ENCODE results near the gene ZFP36L2. TPM values are rescaled to one million over a fixed set of nuclear protein-coding genes. Genes with fewer than 3 reads are reported as not detected.
A peak's percentile ranks its signal among the peaks of the same experiment; 100 is the strongest.

ZFP36L2 gene
- total RNA-seq, 2 experiments from 2014 or later: 207 to 218 TPM

- peaks cover 46% of the 10 kb centered on the region for H3K36me3 Mint-ChIP-seq
- H3K4me1 Mint-ChIP-seq: peaks cover 40% of the 10 kb centered on the region
- ATAC-seq (ENCODE audit: low read depth): no peak
These were observed 1.8 kb downstream of the ZFP36L2 start for GRCh38 chr2:43224571-43225092.

GRCh38 chr2:43224131-43224570 is 2.3 kb downstream of the ZFP36L2 start:
- Mint-ChIP-seq H3K9me3 (no peaks in the 10 kb centered on the region), H3K4me1 (peaks cover 39% of the 10 kb centered on the region), H3K4me3 (peak overlapping the region; percentile 98), H3K27ac (peak overlapping the region; percentile 100), H3K36me3 (peaks cover 45% of the 10 kb centered on the region), H3K27me3 (no peaks in the 10 kb centered on the region)
- DNase-seq: no peak
- ATAC-seq (ENCODE audit: low read depth): no peak
- POLR2A ChIA-PET: interaction anchor here (0.7 to 17.2 kb wide), 7 partner anchors 21 to 90 kb away, joined by 3 to 1375 read pairs (median 34); no protein-coding TSS in a partner anchor

More at GRCh38 chr2:43224571-43225092, 1.8 kb downstream of the ZFP36L2 start:
- Mint-ChIP-seq H3K9me3 (no peaks in the 10 kb centered on the region), H3K27me3 (no peaks in the 10 kb centered on the region), H3K27ac (peak overlapping the region; percentile 89), H3K4me3 (peak overlapping the region; percentile 98)
- DNase-seq: peak; percentile 81
- POLR2A ChIA-PET: interaction anchor here (0.5 to 17.2 kb wide), 13 partner anchors 7 to 1119 kb away, joined by 3 to 1375 read pairs (median 4); no protein-coding TSS in a partner anchor

GRCh38 chr2:43223521-43224001 is 2.8 kb downstream of the ZFP36L2 start:
- no peaks in the 10 kb centered on the region for H3K9me3 Mint-ChIP-seq
- DNase-seq: no peak
- peaks cover 37% of the 10 kb centered on the region for H3K4me1 Mint-ChIP-seq
- H3K27me3 Mint-ChIP-seq: no peaks in the 10 kb centered on the region
- H3K27ac Mint-ChIP-seq: peak overlapping the region; percentile 100
- POLR2A ChIA-PET: interaction anchor here (0.6 to 17.2 kb wide), 7 partner anchors 20 to 90 kb away, joined by 3 to 1375 read pairs (median 34); no protein-coding TSS in a partner anchor
- peaks cover 45% of the 10 kb centered on the region for H3K36me3 Mint-ChIP-seq
- peak overlapping the region; percentile 98 for H3K4me3 Mint-ChIP-seq
- no peak for ATAC-seq (ENCODE audit: low read depth)

- H3K27ac Mint-ChIP-seq: peak overlapping the region; percentile 99
- peak overlapping the region; percentile 95 for H3K4me3 Mint-ChIP-seq
- peaks cover 33% of the 10 kb centered on the region for H3K4me1 Mint-ChIP-seq
- POLR2A ChIA-PET: interaction anchor here (4.3 to 17.2 kb wide), 6 partner anchors 20 to 89 kb away, joined by 33 to 1375 read pairs (median 146); no protein-coding TSS in a partner anchor
- DNase-seq (no peak), ATAC-seq (ENCODE audit: low read depth) (no peak)
- no peaks in the 10 kb centered on the region for H3K27me3 Mint-ChIP-seq
- H3K9me3 Mint-ChIP-seq: no peaks in the 10 kb centered on the region
- peaks cover 45% of the 10 kb centered on the region for H3K36me3 Mint-ChIP-seq
These were observed 3.7 kb downstream of the ZFP36L2 start for GRCh38 chr2:43222475-43223309.

GRCh38 chr2:43221763-43222474 is 4.5 kb downstream of the ZFP36L2 start:
- peak overlapping the region; percentile 95 for H3K4me3 Mint-ChIP-seq
- peaks cover 36% of the 10 kb centered on the region for H3K4me1 Mint-ChIP-seq
- DNase-seq (peak; percentile 76), ATAC-seq (ENCODE audit: low read depth) (no peak)
- no peaks in the 10 kb centered on the region for H3K27me3 Mint-ChIP-seq
- POLR2A ChIA-PET: interaction anchor here (0.9 to 17.2 kb wide), 8 partner anchors 6 to 88 kb away, joined by 4 to 1375 read pairs (median 60); partner anchors contain the start of gene ZFP36L2
- no peaks in the 10 kb centered on the region for H3K9me3 Mint-ChIP-seq
- H3K27ac Mint-ChIP-seq: peak overlapping the region; percentile 99
- peaks cover 47% of the 10 kb centered on the region for H3K36me3 Mint-ChIP-seq

- Mint-ChIP-seq H3K9me3 (no peaks in the 10 kb centered on the region), H3K36me3 (peaks cover 47% of the 10 kb centered on the region), H3K27ac (peak overlapping the region; percentile 99), H3K27me3 (no peaks in the 10 kb centered on the region), H3K4me3 (peak overlapping the region; percentile 95), H3K4me1 (peaks cover 36% of the 10 kb centered on the region)
- no peak for ATAC-seq (ENCODE audit: low read depth)
- DNase-seq: peak; percentile 57
- POLR2A ChIA-PET: interaction anchor here (0.9 to 17.2 kb wide), 8 partner anchors 7 to 88 kb away, joined by 4 to 1375 read pairs (median 60); partner anchors contain the start of gene ZFP36L2
These were observed 5.2 kb downstream of the ZFP36L2 start for GRCh38 chr2:43221124-43221762.

GRCh38 chr2:43220760-43221123 is 5.7 kb downstream of the ZFP36L2 start:
- no peaks in the 10 kb centered on the region for H3K27me3 Mint-ChIP-seq
- peak overlapping the region; percentile 95 for H3K4me3 Mint-ChIP-seq
- H3K9me3 Mint-ChIP-seq: no peaks in the 10 kb centered on the region
- no peak for DNase-seq
- peaks cover 47% of the 10 kb centered on the region for H3K36me3 Mint-ChIP-seq
- ATAC-seq (ENCODE audit: low read depth): no peak
- H3K4me1 Mint-ChIP-seq: peaks cover 36% of the 10 kb centered on the region
- H3K27ac Mint-ChIP-seq: peak overlapping the region; percentile 99
- POLR2A ChIA-PET: interaction anchor here (1.0 to 17.2 kb wide), 8 partner anchors 7 to 246 kb away, joined by 3 to 1375 read pairs (median 60); partner anchors contain the start of gene ZFP36L2

- POLR2A ChIA-PET: interaction anchor here (0.6 to 17.2 kb wide), 10 partner anchors 8 to 245 kb away, joined by 3 to 1375 read pairs (median 44); partner anchors contain the start of gene ZFP36L2
- Mint-ChIP-seq H3K36me3 (peaks cover 43% of the 10 kb centered on the region), H3K9me3 (no peaks in the 10 kb centered on the region), H3K27me3 (no peaks in the 10 kb centered on the region), H3K4me3 (peak overlapping the region; percentile 95), H3K27ac (peak overlapping the region; percentile 99), H3K4me1 (peaks cover 36% of the 10 kb centered on the region)
- ATAC-seq (ENCODE audit: low read depth) (no peak), DNase-seq (no peak)
These were observed 6.1 kb downstream of the ZFP36L2 start for GRCh38 chr2:43220229-43220751.

GRCh38 chr2:43219383-43220228 is 6.8 kb downstream of the ZFP36L2 start:
- peak overlapping the region; percentile 95 for H3K4me3 Mint-ChIP-seq
- peaks cover 39% of the 10 kb centered on the region for H3K36me3 Mint-ChIP-seq
- peak overlapping the region; percentile 99 for H3K27ac Mint-ChIP-seq
- ATAC-seq (ENCODE audit: low read depth) (peak; percentile 59), DNase-seq (peak; percentile 89)
- no peaks in the 10 kb centered on the region for H3K9me3 Mint-ChIP-seq
- H3K4me1 Mint-ChIP-seq: peaks cover 36% of the 10 kb centered on the region
- POLR2A ChIA-PET: interaction anchor here (0.6 to 17.2 kb wide), 12 partner anchors 9 to 245 kb away, joined by 3 to 1375 read pairs (median 28); partner anchors contain the start of gene ZFP36L2
- no peaks in the 10 kb centered on the region for H3K27me3 Mint-ChIP-seq

- Mint-ChIP-seq H3K27ac (peak overlapping the region; percentile 99), H3K9me3 (no peaks in the 10 kb centered on the region), H3K4me3 (peak overlapping the region; percentile 95), H3K4me1 (peaks cover 35% of the 10 kb centered on the region), H3K36me3 (peaks cover 34% of the 10 kb centered on the region), H3K27me3 (no peaks in the 10 kb centered on the region)
- ATAC-seq (ENCODE audit: low read depth): peak; percentile 51
- POLR2A ChIA-PET: interaction anchor here (1.0 to 17.2 kb wide), 11 partner anchors 9 to 231 kb away, joined by 3 to 1375 read pairs (median 33); partner anchors contain the start of gene ZFP36L2
- DNase-seq: peak; percentile 76
These were observed 7.6 kb downstream of the ZFP36L2 start for GRCh38 chr2:43218702-43219382.

All from activated naive CD8-positive, alpha-beta T cell treated with anti-CD3 and anti-CD28 coated beads, Interleukin-2, amount 10 ng/mL, durations not matched to agents 7 days and 5 days (primary cell).